Breast epithelium (tissue), 3 donors: ENCODE measurements around the gene HPD.

Experiments used
- CTCF ChIP-seq, 3 donors: fragments of 450-650 bp; IDR thresholded peaks; one replicate each; pipeline ENCODE4 v1.5.1; 2016 to 2017; ENCODE audit warnings: antibody characterized with exemption in 3 of 3, mild to moderate bottlenecking in 3 of 3, moderate library complexity in 3 of 3
- POLR2A ChIP-seq: fragments of 450-650 bp; IDR thresholded peaks from one replicate; pipeline ENCODE4 v1.6.1; 2016; ENCODE audit warnings: antibody characterized with exemption, mild to moderate bottlenecking, moderate library complexity
- POLR2AphosphoS5 ChIP-seq, 3 donors: sonication (generic); formaldehyde crosslinking; IDR thresholded peaks; one replicate each; pipeline ENCODE4 v1.6.1; 2017; ENCODE audit warnings: antibody characterized with exemption in 3 of 3

GRCh38 chr12:121806546-121807423 is 51.9 kb downstream of the HPD start:
- TF ChIP-seq CTCF (IDR thresholded peaks at IDR 0.05) (no peak), POLR2A (no peak), POLR2AphosphoS5 (IDR thresholded peaks at IDR 0.05) (no peak)
